A549 (cell line): Measurements from ENCODE around the gene COBLL1.

Experiments
- CBX2 ChIP-seq: fragments of 200-600 bp; sonication (generic); IDR thresholded peaks from 2 replicates; pipeline ENCODE4 v1.6.1; 2016; ENCODE audit warnings: low read depth, mild to moderate bottlenecking, borderline replicate concordance
- CBX8 ChIP-seq: fragments of 200-600 bp; sonication (generic); IDR thresholded peaks from 2 replicates; pipeline ENCODE4 v1.6.1; 2016
- CHD2 ChIP-seq: fragments of 150-350 bp; IDR thresholded peaks from 2 replicates; pipeline ENCODE4 v1.6.1; 2014; ENCODE audit warnings: low read length; ENCODE audit not compliant: partially characterized antibody
- CTCF ChIP-seq: fragments of >200 bp; sonication (Bioruptor Twin); formaldehyde crosslinking; IDR thresholded peaks from 3 replicates; pipeline ENCODE4 v1.5.1; 2016
- HDAC2 ChIP-seq: fragments of 200-600 bp; sonication (generic); IDR thresholded peaks from 2 replicates; pipeline ENCODE4 v1.6.1; 2016
- POLR2A ChIP-seq: IDR thresholded peaks from 2 replicates; pipeline ENCODE4 v1.6.1; 2012; ENCODE audit warnings: mild to moderate bottlenecking, low read length
- RFX5 ChIP-seq: fragments of 450-650 bp; IDR thresholded peaks from 2 replicates; pipeline ENCODE4 v1.7.1; 2014; ENCODE audit warnings: antibody characterized with exemption, mild to moderate bottlenecking, moderate library complexity
- USF2 ChIP-seq: fragments of 450-650 bp; IDR thresholded peaks from 2 replicates; pipeline ENCODE4 v1.6.1; 2014; ENCODE audit warnings: antibody characterized with exemption

- no peak for TF ChIP-seq RFX5
- no peak for TF ChIP-seq CTCF
- TF ChIP-seq HDAC2 = no peak
- no peak for TF ChIP-seq POLR2A
- no peak for TF ChIP-seq CBX2
- no peak for TF ChIP-seq CHD2
- TF ChIP-seq USF2 = no peak
- TF ChIP-seq CBX8 = no peak
These were observed 8.6 kb upstream of the COBLL1 start for GRCh38 chr2:164850235-164850634.
